Measurements from ENCODE around the gene CLIP3.
A peak's percentile ranks its signal among the peaks of the same experiment; 100 is the strongest.
"Not testable (repeated sequence)": the region's sequence is repeated elsewhere in the genome, so short reads cannot be mapped to it uniquely, and the experiment has no call there.

The CLIP3 gene

GRCh38 chr19:36008336-36008978, 24.2 kb downstream of the CLIP3 start, which contains the start of gene SYNE4:
TSS of gene SYNE4 (minus strand) at chr19:36008813. CDS start at chr19:36008681, 132 bp downstream.
- DNase-seq (ENCODE audit: low read depth), result no peak

- DNase-seq (ENCODE audit: low read depth), result no peak
These were observed 25.7 kb downstream of the CLIP3 start for GRCh38 chr19:36006955-36007354.

- DNase-seq (ENCODE audit: low read depth), result no peak
These were observed 29.4 kb downstream of the CLIP3 start for GRCh38 chr19:36003284-36003683.

- DNase-seq (ENCODE audit: low read depth), result no peak
These were observed 31.1 kb downstream of the CLIP3 start for GRCh38 chr19:36001605-36002004.

- no peak for DNase-seq (ENCODE audit: low read depth)
These were observed 35.9 kb downstream of the CLIP3 start for GRCh38 chr19:35996777-35997176.

GRCh38 chr19:35995048-35995993, 37.4 kb downstream of the CLIP3 start, which contains the start of gene SDHAF1:
TSS of gene SDHAF1 (plus strand) at chr19:35995188. CDS start at chr19:35995275, 87 bp downstream.
- peak; percentile 75 for DNase-seq (ENCODE audit: low read depth)

GRCh38 chr19:35993923-35994598, 38.6 kb downstream of the CLIP3 start:
- DNase-seq (ENCODE audit: low read depth), result no peak

GRCh38 chr19:35992907-35993765, 39.5 kb downstream of the CLIP3 start:
- DNase-seq (ENCODE audit: low read depth), result no peak

GRCh38 chr19:35991731-35992450, 40.8 kb downstream of the CLIP3 start:
- DNase-seq (ENCODE audit: low read depth), result no peak

GRCh38 chr19:35990771-35991730, 41.6 kb downstream of the CLIP3 start:
- no peak for DNase-seq (ENCODE audit: low read depth)

GRCh38 chr19:35990156-35990555, 42.5 kb downstream of the CLIP3 start:
- no peak for DNase-seq (ENCODE audit: low read depth)

GRCh38 chr19:35988824-35989223, 43.8 kb downstream of the CLIP3 start:
- no peak for DNase-seq (ENCODE audit: low read depth)

- DNase-seq (ENCODE audit: low read depth), result no peak
These were observed 45.1 kb downstream of the CLIP3 start for GRCh38 chr19:35987571-35987896.

- no peak for DNase-seq (ENCODE audit: low read depth)
These were observed 45.8 kb downstream of the CLIP3 start for GRCh38 chr19:35986664-35987570.

GRCh38 chr19:35986111-35986510, 46.6 kb downstream of the CLIP3 start:
- DNase-seq (ENCODE audit: low read depth), result no peak

- DNase-seq (ENCODE audit: low read depth), result no peak
These were observed 49.5 kb downstream of the CLIP3 start for GRCh38 chr19:35983177-35983576.

GRCh38 chr19:35980997-35981396, 51.7 kb downstream of the CLIP3 start:
- not testable (repeated sequence) for DNase-seq (ENCODE audit: low read depth)

- no peak for DNase-seq (ENCODE audit: low read depth)
These were observed 53.8 kb downstream of the CLIP3 start for GRCh38 chr19:35978832-35979365.

Measured in fibroblast of the conjunctiva (primary cell).